IPS-18a (cell line): Measurements from ENCODE around the gene SC5D.

Experiments
- H3K27ac ChIP-seq: one replicate; pipeline ENCODE4 v1.5.1; 2013; ENCODE audit warnings: low read length
- H3K27me3 ChIP-seq: one replicate; pipeline ENCODE4 v1.6.1; 2013; ENCODE audit warnings: mild to moderate bottlenecking, low read length; ENCODE audit not compliant: control insufficient read depth, insufficient read depth
- H3K36me3 ChIP-seq: one replicate; pipeline ENCODE4 v1.6.1; 2013; ENCODE audit warnings: low read depth, low read length; ENCODE audit not compliant: control insufficient read depth
- H3K4me1 ChIP-seq: one replicate; pipeline ENCODE4 v1.6.1; 2013; ENCODE audit warnings: low read depth, low read length; ENCODE audit not compliant: control insufficient read depth
- H3K4me3 ChIP-seq: one replicate; pipeline ENCODE4 v1.5.1; 2013; ENCODE audit warnings: low read length
- H3K9ac ChIP-seq: one replicate; pipeline ENCODE4 v1.6.1; 2013; ENCODE audit warnings: mild to moderate bottlenecking, low read length, moderate library complexity
- H3K9me3 ChIP-seq: one replicate; pipeline ENCODE4 v1.6.1; 2013; ENCODE audit warnings: low read depth, low read length; ENCODE audit not compliant: control insufficient read depth

The SC5D gene

GRCh38 chr11:121349790-121350189 lies 57.2 kb downstream of the SC5D start:
- Histone ChIP-seq H3K4me1 (no peaks in the 10 kb centered on the region), H3K36me3 (no peaks in the 10 kb centered on the region), H3K4me3 (no peak overlapping the region), H3K27ac (no peak overlapping the region), H3K9me3 (no peaks in the 10 kb centered on the region), H3K9ac (no peak overlapping the region), H3K27me3 (no peaks in the 10 kb centered on the region)

- Histone ChIP-seq H3K9me3 (no peaks in the 10 kb centered on the region), H3K36me3 (no peaks in the 10 kb centered on the region), H3K27me3 (no peaks in the 10 kb centered on the region), H3K4me3 (no peak overlapping the region), H3K4me1 (no peaks in the 10 kb centered on the region), H3K9ac (no peak overlapping the region), H3K27ac (no peak overlapping the region)
Measured at GRCh38 chr11:121350314-121351082, 57.9 kb downstream of the SC5D start.

- H3K27ac ChIP-seq: no peak overlapping the region
- no peak overlapping the region for H3K9ac ChIP-seq
- H3K36me3 ChIP-seq: no peaks in the 10 kb centered on the region
- no peak overlapping the region for H3K4me3 ChIP-seq
- H3K9me3 ChIP-seq: no peaks in the 10 kb centered on the region
- no peaks in the 10 kb centered on the region for H3K27me3 ChIP-seq
- H3K4me1 ChIP-seq: no peaks in the 10 kb centered on the region
Measured at GRCh38 chr11:121351083-121351630, 58.6 kb downstream of the SC5D start.

GRCh38 chr11:121352251-121352891 lies 59.8 kb downstream of the SC5D start:
- Histone ChIP-seq H3K4me3 (no peak overlapping the region), H3K36me3 (no peaks in the 10 kb centered on the region), H3K27ac (no peak overlapping the region), H3K9me3 (no peaks in the 10 kb centered on the region), H3K27me3 (no peaks in the 10 kb centered on the region), H3K9ac (no peak overlapping the region), H3K4me1 (no peaks in the 10 kb centered on the region)

- no peaks in the 10 kb centered on the region for H3K4me1 ChIP-seq
- H3K27ac ChIP-seq: no peak overlapping the region
- H3K4me3 ChIP-seq: no peak overlapping the region
- no peak overlapping the region for H3K9ac ChIP-seq
- H3K9me3 ChIP-seq: no peaks in the 10 kb centered on the region
- H3K27me3 ChIP-seq: no peaks in the 10 kb centered on the region
- no peaks in the 10 kb centered on the region for H3K36me3 ChIP-seq
Measured at GRCh38 chr11:121354192-121354591, 61.6 kb downstream of the SC5D start.

GRCh38 chr11:121356357-121356756 lies 63.8 kb downstream of the SC5D start:
- H3K27ac ChIP-seq: no peak overlapping the region
- no peak overlapping the region for H3K4me3 ChIP-seq
- no peaks in the 10 kb centered on the region for H3K4me1 ChIP-seq
- H3K27me3 ChIP-seq: no peaks in the 10 kb centered on the region
- no peak overlapping the region for H3K9ac ChIP-seq
- H3K36me3 ChIP-seq: no peaks in the 10 kb centered on the region
- H3K9me3 ChIP-seq: no peaks in the 10 kb centered on the region
